Sigmoid colon (tissue), 4 donors: ENCODE results near the gene PTER.

Experiments used
- CTCF ChIP-seq, 4 experiments: fragments of 450-650 bp in 3 of 4; fragments of 200-600 bp in 1 of 4; IDR thresholded peaks; one replicate each; pipeline ENCODE4 v1.5.1; 2016 to 2019; ENCODE audit warnings: antibody characterized with exemption in 4 of 4, mild to moderate bottlenecking in 3 of 4, moderate library complexity in 2 of 4
- EP300 ChIP-seq, 4 donors: sonication (generic); formaldehyde crosslinking; IDR thresholded peaks; one replicate each; pipeline ENCODE4 v1.6.1; 2017; ENCODE audit warnings: antibody characterized with exemption in 4 of 4
- POLR2AphosphoS5 ChIP-seq, 4 donors: sonication (generic); formaldehyde crosslinking; IDR thresholded peaks; one replicate each; pipeline ENCODE4 v1.6.1; 2017; ENCODE audit warnings: antibody characterized with exemption in 4 of 4

GRCh38 chr10:16449454-16449853 lies 12.6 kb downstream of the PTER start:
- no peak for TF ChIP-seq POLR2AphosphoS5 (IDR thresholded peaks at IDR 0.05)
- no peak for TF ChIP-seq EP300 (IDR thresholded peaks at IDR 0.05)
- no peak for TF ChIP-seq CTCF (IDR thresholded peaks at IDR 0.05)
